OCI-LY3 (cell line): ENCODE data around the gene RBBP6.

ENCODE experiments used
- H2AFZ ChIP-seq: fragments of 200-600, 300-600 bp; shearing (Covaris generic); 2 replicates; pipeline ENCODE4 v1.6.0; 2014; ENCODE audit warnings: antibody characterized with exemption, low read depth, low read length
- H3K27ac ChIP-seq: fragments of 200-600, 300-600 bp; sonication (generic); 2 replicates; pipeline ENCODE4 v1.5.1; 2014; ENCODE audit warnings: mild to moderate bottlenecking, low read length, moderate library complexity, mixed read lengths
- H3K27me3 ChIP-seq: fragments of 200-600, 300-600 bp; sonication (generic); 2 replicates; pipeline ENCODE4 v1.6.1; 2014; ENCODE audit warnings: low read depth, low read length, mixed read lengths
- H3K36me3 ChIP-seq: fragments of 200-600, 300-600 bp; sonication (generic); replicated peaks from 2 replicates; pipeline ENCODE3; 2014; ENCODE audit warnings: low read depth, low read length, mixed read lengths
- H3K4me1 ChIP-seq: fragments of 300-600, 200-600 bp; sonication (generic); 2 replicates; pipeline ENCODE4 v1.6.1; 2014; ENCODE audit warnings: low read length, mixed read lengths
- H3K4me2 ChIP-seq: fragments of 200-600, 300-600 bp; sonication (generic); 2 replicates; pipeline ENCODE4 v1.6.1; 2014; ENCODE audit warnings: low read length, mixed read lengths
- H3K4me3 ChIP-seq: fragments of 300-600, 200-600 bp; sonication (generic); 2 replicates; pipeline ENCODE4 v1.5.1; 2014; ENCODE audit warnings: antibody characterized with exemption, mild to moderate bottlenecking, low read length, moderate library complexity
- H3K79me2 ChIP-seq: fragments of 300-600, 200-600 bp; shearing (Covaris generic); 2 replicates; pipeline ENCODE4 v1.6.1; 2014; ENCODE audit warnings: mild to moderate bottlenecking, low read length, mixed read lengths
- H3K9ac ChIP-seq: fragments of 300-600, 200-600 bp; shearing (Covaris generic); 2 replicates; pipeline ENCODE4 v1.6.0; 2014; ENCODE audit warnings: mild to moderate bottlenecking, low read length, moderate library complexity
- H3K9me3 ChIP-seq: fragments of 200-600, 300-600 bp; shearing (Covaris generic); 2 replicates; pipeline ENCODE4 v1.6.1; 2014; ENCODE audit warnings: low read length, mixed read lengths; ENCODE audit not compliant: insufficient read depth
- H4K20me1 ChIP-seq: fragments of 200-600, 300-600 bp; sonication (generic); 2 replicates; pipeline ENCODE4 v1.6.1; 2016; ENCODE audit warnings: low read length, mixed read lengths; ENCODE audit not compliant: insufficient read depth
- EZH2phosphoT487 ChIP-seq: fragments of 200-600 bp; shearing (Covaris generic); IDR thresholded peaks from 2 replicates; pipeline ENCODE4 v1.6.1; 2018; ENCODE audit warnings: antibody characterized with exemption, mixed run types, low read depth
- TF ChIP-seq, protein P1 (sequence below): fragments of 200-600, 300-600 bp; sonication (generic); IDR thresholded peaks from 2 replicates; pipeline ENCODE4 v1.5.1; 2014; ENCODE audit warnings: antibody characterized with exemption, low read length, low read depth

RBBP6 gene

GRCh38 chr16:24598777-24599437 is 59.5 kb downstream of the RBBP6 start:
- Histone ChIP-seq H3K4me1 (no peaks in the 10 kb centered on the region), H3K9ac (no peak overlapping the region), H3K79me2 (no peaks in the 10 kb centered on the region), H3K27me3 (no peaks in the 10 kb centered on the region), H3K36me3 (no peaks in the 10 kb centered on the region), H4K20me1 (no peaks in the 10 kb centered on the region), H3K4me2 (no peak overlapping the region), H3K27ac (no peak overlapping the region), H2AFZ (no peak overlapping the region), H3K4me3 (no peak overlapping the region), H3K9me3 (no peaks in the 10 kb centered on the region)
- no peak for TF ChIP-seq EZH2phosphoT487
- TF ChIP-seq, protein P1, sequence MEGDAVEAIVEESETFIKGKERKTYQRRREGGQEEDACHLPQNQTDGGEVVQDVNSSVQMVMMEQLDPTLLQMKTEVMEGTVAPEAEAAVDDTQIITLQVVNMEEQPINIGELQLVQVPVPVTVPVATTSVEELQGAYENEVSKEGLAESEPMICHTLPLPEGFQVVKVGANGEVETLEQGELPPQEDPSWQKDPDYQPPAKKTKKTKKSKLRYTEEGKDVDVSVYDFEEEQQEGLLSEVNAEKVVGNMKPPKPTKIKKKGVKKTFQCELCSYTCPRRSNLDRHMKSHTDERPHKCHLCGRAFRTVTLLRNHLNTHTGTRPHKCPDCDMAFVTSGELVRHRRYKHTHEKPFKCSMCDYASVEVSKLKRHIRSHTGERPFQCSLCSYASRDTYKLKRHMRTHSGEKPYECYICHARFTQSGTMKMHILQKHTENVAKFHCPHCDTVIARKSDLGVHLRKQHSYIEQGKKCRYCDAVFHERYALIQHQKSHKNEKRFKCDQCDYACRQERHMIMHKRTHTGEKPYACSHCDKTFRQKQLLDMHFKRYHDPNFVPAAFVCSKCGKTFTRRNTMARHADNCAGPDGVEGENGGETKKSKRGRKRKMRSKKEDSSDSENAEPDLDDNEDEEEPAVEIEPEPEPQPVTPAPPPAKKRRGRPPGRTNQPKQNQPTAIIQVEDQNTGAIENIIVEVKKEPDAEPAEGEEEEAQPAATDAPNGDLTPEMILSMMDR, result no peak

DNA sequence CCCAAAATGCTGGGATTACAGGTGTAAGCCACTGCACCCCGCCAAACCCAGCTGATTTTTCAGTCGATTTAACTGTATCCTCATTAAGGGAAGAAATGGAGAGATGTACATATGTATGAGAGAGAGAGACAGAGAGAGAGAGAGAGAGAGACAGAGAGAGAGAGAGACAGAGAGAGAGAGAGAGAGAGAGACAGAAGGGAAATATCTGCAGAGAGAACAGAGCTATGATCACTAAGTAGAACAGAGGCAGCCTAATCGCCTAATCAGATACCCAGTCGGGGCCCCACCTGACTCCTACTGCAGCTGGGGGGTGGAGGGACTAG is 70.0 kb downstream of the RBBP6 start:
- H3K4me2 ChIP-seq, result peak overlapping the region; percentile 68
- no peak for TF ChIP-seq EZH2phosphoT487
- TF ChIP-seq, protein P1, result no peak
- no peaks in the 10 kb centered on the region for H4K20me1 ChIP-seq
- peak overlapping the region; percentile 78 for H3K4me3 ChIP-seq
- no peaks in the 10 kb centered on the region for H3K4me1 ChIP-seq
- no peaks in the 10 kb centered on the region for H3K36me3 ChIP-seq
- H3K9ac ChIP-seq, result peak overlapping the region; percentile 46; the same call in 1 of the 2 replicates
- peak overlapping the region; percentile 86 for H2AFZ ChIP-seq
- no peaks in the 10 kb centered on the region for H3K9me3 ChIP-seq
- no peak overlapping the region for H3K27ac ChIP-seq
- H3K79me2 ChIP-seq, result no peaks in the 10 kb centered on the region
- H3K27me3 ChIP-seq, result peaks cover 5% of the 10 kb centered on the region

DNA sequence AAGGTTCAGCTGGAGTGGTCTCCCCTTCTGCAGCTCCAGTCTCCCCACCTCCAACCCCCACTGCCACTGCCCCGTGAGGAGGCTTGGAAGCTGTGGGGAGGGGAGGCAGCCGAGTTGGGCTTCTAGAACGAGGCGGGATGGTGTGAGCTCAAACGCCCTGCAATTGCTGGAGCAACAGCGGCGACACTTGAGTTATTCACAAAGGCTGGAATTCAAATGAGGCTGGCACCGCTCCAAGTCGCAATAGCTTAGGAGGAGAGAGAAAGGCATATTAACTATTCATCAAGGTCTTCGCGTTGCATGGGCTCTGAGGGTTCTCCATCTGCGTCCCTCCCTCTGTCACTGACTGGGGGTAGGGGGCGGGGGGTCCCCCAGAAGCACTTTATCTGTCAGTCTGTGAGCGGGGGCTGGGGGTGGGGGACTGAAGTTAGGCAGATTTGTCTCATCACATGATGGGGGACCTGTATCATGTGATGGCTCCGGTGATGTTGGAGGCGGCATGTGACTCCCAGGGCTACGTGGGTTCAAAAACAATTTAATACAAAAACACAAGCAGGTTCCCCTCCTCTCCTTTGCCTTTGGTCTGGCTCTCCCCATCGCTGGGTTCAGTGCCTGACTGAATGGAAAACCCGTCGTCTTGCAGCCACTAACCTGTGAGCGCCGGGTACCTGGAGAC is 70.5 kb downstream of the RBBP6 start:
- Histone ChIP-seq H3K4me2 (peak overlapping the region; percentile 68), H3K4me1 (no peaks in the 10 kb centered on the region), H3K27ac (no peak overlapping the region), H3K36me3 (no peaks in the 10 kb centered on the region), H2AFZ (peak overlapping the region; percentile 86), H3K79me2 (no peaks in the 10 kb centered on the region), H3K9me3 (no peaks in the 10 kb centered on the region), H3K9ac (peak overlapping the region; percentile 46; the same call in 1 of the 2 replicates), H4K20me1 (no peaks in the 10 kb centered on the region), H3K4me3 (peak overlapping the region; percentile 78), H3K27me3 (peaks cover 5% of the 10 kb centered on the region)
- TF ChIP-seq, protein P1, result no peak

DNA sequence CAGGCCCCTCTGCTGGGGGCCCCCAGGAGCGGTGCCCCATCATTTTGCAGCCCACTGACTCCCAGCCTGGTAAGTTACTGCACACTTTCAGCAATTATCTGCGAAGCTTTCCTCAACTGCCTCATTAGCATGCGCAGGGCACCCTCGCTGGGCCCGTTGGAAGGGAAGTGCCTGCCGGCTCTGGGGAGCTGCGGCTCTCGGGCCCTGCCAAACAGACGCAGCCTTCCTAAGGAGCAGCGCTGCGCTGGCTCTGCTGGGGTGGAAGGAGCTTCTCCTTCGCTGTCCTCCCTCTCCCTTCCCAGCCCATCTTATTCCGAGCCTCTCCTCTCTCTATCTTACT is 71.0 kb downstream of the RBBP6 start:
- H3K4me3 ChIP-seq, result peak overlapping the region; percentile 78

More for the DNA sequence above, 71.0 kb downstream of the RBBP6 start:
- peaks cover 5% of the 10 kb centered on the region for H3K27me3 ChIP-seq
- H2AFZ ChIP-seq, result peak overlapping the region; percentile 86
- H3K4me1 ChIP-seq, result no peaks in the 10 kb centered on the region
- no peak overlapping the region for H3K27ac ChIP-seq
- H3K79me2 ChIP-seq, result no peaks in the 10 kb centered on the region
- H4K20me1 ChIP-seq, result no peaks in the 10 kb centered on the region
- TF ChIP-seq EZH2phosphoT487, result no peak
- TF ChIP-seq, protein P1, result no peak
- no peaks in the 10 kb centered on the region for H3K9me3 ChIP-seq
- no peaks in the 10 kb centered on the region for H3K36me3 ChIP-seq
- peak overlapping the region; percentile 68 for H3K4me2 ChIP-seq
- peak overlapping the region; percentile 46; the same call in 1 of the 2 replicates for H3K9ac ChIP-seq
